HL-60 (cell line): ENCODE data around the gene CHRNA1.

Experiments used
- CTCF ChIP-seq: IDR thresholded peaks from one replicate; pipeline ENCODE4 v1.5.1; 2011; ENCODE audit warnings: low read length, control low read depth, inconsistent platforms; ENCODE audit not compliant: insufficient read depth
- POLR2AphosphoS5 ChIP-seq: IDR thresholded peaks from 2 replicates; pipeline ENCODE4 v1.6.1; 2012; ENCODE audit warnings: low read depth
- REST ChIP-seq: IDR thresholded peaks from 2 replicates; pipeline ENCODE4 v1.6.1; 2012; ENCODE audit warnings: low read depth; ENCODE audit not compliant: insufficient replicate concordance

GRCh38 chr2:174807931-174808330 lies 43.7 kb upstream of the CHRNA1 start:
- no peak for TF ChIP-seq CTCF
- TF ChIP-seq POLR2AphosphoS5: no peak
- TF ChIP-seq REST: no peak
